SK-N-MC (cell line): Measurements from ENCODE around the gene POLK.

Source experiments
- DNase-seq: peaks from one replicate; pipeline ENCODE4 v3.0.0-alpha.2; 2011; ENCODE audit warnings: low read depth, low spot score
- H3K27ac ChIP-seq: fragments of 200-600 bp; sonication (generic); 2 replicates; pipeline ENCODE4 v1.5.1; 2016; ENCODE audit warnings: mixed run types
- H3K36me3 ChIP-seq: fragments of 200-600 bp; sonication (generic); 2 replicates; pipeline ENCODE4 v1.6.1; 2017; ENCODE audit warnings: antibody characterized with exemption, low read length, mixed read lengths; ENCODE audit not compliant: insufficient read depth
- H3K4me3 ChIP-seq: fragments of 200-600 bp; sonication (generic); 2 replicates; pipeline ENCODE4 v1.5.1; 2016
- H3K9ac ChIP-seq: fragments of 200-600 bp; sonication (generic); 2 replicates; pipeline ENCODE4 v1.8.0; 2017; ENCODE audit warnings: mixed run types, mixed read lengths; ENCODE audit not compliant: insufficient read length
- H3K9me3 ChIP-seq: fragments of 200-600 bp; sonication (generic); 2 replicates; pipeline ENCODE4 v1.6.1; 2017; ENCODE audit warnings: low read depth, mild to moderate bottlenecking, antibody characterized with exemption, low read length, moderate library complexity, mixed read lengths
- EZH2 ChIP-seq: fragments of 200-600 bp; sonication (generic); IDR thresholded peaks from one replicate; pipeline ENCODE4 v1.6.1; 2017; ENCODE audit warnings: antibody characterized with exemption
- FOXP2 ChIP-seq: optimal IDR thresholded peaks from 2 replicates; pipeline ENCODE3; 2011; ENCODE audit warnings: mild to moderate bottlenecking, moderate library complexity; ENCODE audit not compliant: insufficient read depth; ENCODE audit errors: extremely low read length, control extremely low read depth
- POLR2AphosphoS5 ChIP-seq: IDR thresholded peaks from 2 replicates; pipeline ENCODE4 v1.6.1; 2012; ENCODE audit warnings: mild to moderate bottlenecking, low read depth, low read length, borderline replicate concordance

The POLK gene

GRCh38 chr5:75519761-75520160 is 8.1 kb downstream of the POLK start:
- Histone ChIP-seq H3K27ac (no peak overlapping the region), H3K36me3 (peaks cover 39% of the 10 kb centered on the region), H3K9me3 (peaks cover 13% of the 10 kb centered on the region), H3K9ac (no peak overlapping the region), H3K4me3 (no peak overlapping the region)
- DNase-seq = no peak
- TF ChIP-seq POLR2AphosphoS5 (no peak), FOXP2 (no peak), EZH2 (no peak)

- Histone ChIP-seq H3K27ac (no peak overlapping the region), H3K9me3 (peaks cover 13% of the 10 kb centered on the region), H3K9ac (no peak overlapping the region), H3K4me3 (no peak overlapping the region), H3K36me3 (peaks cover 28% of the 10 kb centered on the region)
- DNase-seq = no peak
- TF ChIP-seq FOXP2 = no peak
- TF ChIP-seq POLR2AphosphoS5 = no peak
- TF ChIP-seq EZH2 = no peak
These were observed 9.5 kb downstream of the POLK start for GRCh38 chr5:75521195-75521594.

- TF ChIP-seq POLR2AphosphoS5 = no peak
- Histone ChIP-seq H3K4me3 (no peak overlapping the region), H3K27ac (peak overlapping the region; percentile 27; the same call in 1 of the 2 replicates), H3K36me3 (peaks cover 28% of the 10 kb centered on the region), H3K9ac (no peak overlapping the region), H3K9me3 (peaks cover 13% of the 10 kb centered on the region)
- no peak for DNase-seq
These were observed 10.3 kb downstream of the POLK start for GRCh38 chr5:75522025-75522424.

DNA sequence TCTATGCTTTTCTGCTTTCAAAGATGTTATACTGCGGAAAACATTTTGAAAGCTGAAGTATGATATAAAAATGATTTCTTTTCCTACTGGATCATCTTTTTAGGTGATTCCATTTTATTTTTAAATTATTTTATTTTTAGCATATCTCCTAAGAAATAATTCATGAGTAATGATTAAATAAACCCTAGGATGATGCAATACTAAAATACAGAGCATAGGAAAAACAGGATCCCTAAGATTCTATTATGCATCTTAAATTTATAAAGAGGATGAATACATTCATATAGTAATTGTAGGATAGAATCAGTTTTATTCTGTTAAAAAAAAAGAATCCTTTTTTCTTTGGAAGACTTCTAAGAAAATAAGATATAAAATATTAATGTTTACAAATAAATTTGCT is 10.9 kb downstream of the POLK start:
- TF ChIP-seq FOXP2 (no peak), EZH2 (no peak), POLR2AphosphoS5 (no peak)
- DNase-seq = no peak
- H3K4me3 ChIP-seq = no peak overlapping the region
- peaks cover 13% of the 10 kb centered on the region for H3K9me3 ChIP-seq
- no peak overlapping the region for H3K9ac ChIP-seq
- peaks cover 28% of the 10 kb centered on the region for H3K36me3 ChIP-seq
- H3K27ac ChIP-seq = peak overlapping the region; percentile 49

GRCh38 chr5:75523275-75523674 is 11.6 kb downstream of the POLK start:
- TF ChIP-seq EZH2 = no peak
- TF ChIP-seq POLR2AphosphoS5 = no peak
- TF ChIP-seq FOXP2 = no peak
- no peak overlapping the region for H3K27ac ChIP-seq
- peaks cover 28% of the 10 kb centered on the region for H3K36me3 ChIP-seq
- no peak for DNase-seq
- H3K4me3 ChIP-seq = no peak overlapping the region
- H3K9ac ChIP-seq = no peak overlapping the region
- peaks cover 13% of the 10 kb centered on the region for H3K9me3 ChIP-seq

DNA sequence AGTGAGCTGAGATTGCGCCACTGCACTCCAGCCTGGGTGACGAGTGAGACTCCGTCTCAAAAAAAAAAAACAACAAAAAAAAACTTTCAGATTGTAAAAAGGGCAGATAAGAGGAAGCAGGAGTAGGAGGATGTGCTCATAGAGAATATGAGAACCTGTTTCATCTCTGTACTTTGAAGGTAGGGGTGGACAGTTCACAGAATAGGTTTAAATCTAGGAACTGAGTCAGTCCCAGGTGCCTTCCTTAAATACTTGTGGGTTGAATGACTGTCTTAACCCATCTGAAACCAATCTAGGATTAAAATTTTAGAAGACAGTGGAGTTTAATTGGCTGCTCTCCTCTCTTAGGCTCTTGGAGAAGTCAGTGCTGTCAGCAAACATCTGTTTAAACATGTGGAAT is 12.4 kb downstream of the POLK start:
- H3K4me3 ChIP-seq = no peak overlapping the region
- H3K27ac ChIP-seq = no peak overlapping the region
- H3K36me3 ChIP-seq = peaks cover 26% of the 10 kb centered on the region
- H3K9ac ChIP-seq = no peak overlapping the region
- peaks cover 13% of the 10 kb centered on the region for H3K9me3 ChIP-seq
- DNase-seq = no peak
- TF ChIP-seq POLR2AphosphoS5 = no peak
- no peak for TF ChIP-seq FOXP2
- TF ChIP-seq EZH2 = no peak

GRCh38 chr5:75524591-75524990 is 12.9 kb downstream of the POLK start:
- H3K36me3 ChIP-seq = peaks cover 22% of the 10 kb centered on the region
- no peak overlapping the region for H3K4me3 ChIP-seq
- no peak overlapping the region for H3K9ac ChIP-seq
- peaks cover 13% of the 10 kb centered on the region for H3K9me3 ChIP-seq
- TF ChIP-seq EZH2 (no peak), POLR2AphosphoS5 (no peak), FOXP2 (no peak)
- H3K27ac ChIP-seq = no peak overlapping the region
- DNase-seq = no peak

- no peak overlapping the region for H3K9ac ChIP-seq
- H3K9me3 ChIP-seq = peaks cover 13% of the 10 kb centered on the region
- H3K4me3 ChIP-seq = no peak overlapping the region
- peaks cover 14% of the 10 kb centered on the region for H3K36me3 ChIP-seq
- no peak for DNase-seq
- TF ChIP-seq POLR2AphosphoS5 (no peak), EZH2 (no peak), FOXP2 (no peak)
- no peak overlapping the region for H3K27ac ChIP-seq
These were observed 13.7 kb downstream of the POLK start for GRCh38 chr5:75525344-75525743.

- Histone ChIP-seq H3K4me3 (no peak overlapping the region), H3K36me3 (peaks cover 7% of the 10 kb centered on the region), H3K9me3 (peaks cover 6% of the 10 kb centered on the region; the same call in 1 of the 2 replicates), H3K9ac (no peak overlapping the region), H3K27ac (0 out of 2 replicates have a peak overlapping the region, but pooled peaks have one; percentile 17)
- TF ChIP-seq EZH2 = no peak
- no peak for TF ChIP-seq POLR2AphosphoS5
- no peak for TF ChIP-seq FOXP2
- no peak for DNase-seq
These were observed 14.4 kb downstream of the POLK start for GRCh38 chr5:75526070-75526469.
